Stimulated activated CD8-positive, alpha-beta memory T cell treated with anti-CD3 and anti-CD28 coated beads, Interleukin-4, amount 100 ng/mL, for 24 hours (primary cell): ENCODE measurements around the gene ERP29.
"Not testable (repeated sequence)": the region's sequence is repeated elsewhere in the genome, so short reads cannot be mapped to it uniquely, and the experiment has no call there.

Source experiments
- DNase-seq: peaks from one replicate; pipeline ENCODE4 v3.0.0-alpha.2; 2020; ENCODE audit warnings: low read depth

Gene ERP29

GRCh38 chr12:112004041-112004440, 9.2 kb upstream of the ERP29 start:
- DNase-seq, result no peak

- no peak for DNase-seq
These were observed 7.5 kb upstream of the ERP29 start for GRCh38 chr12:112005419-112006395.

- no peak for DNase-seq
These were observed 5.3 kb upstream of the ERP29 start for GRCh38 chr12:112007945-112008344.

GRCh38 chr12:112008918-112009317, 4.3 kb upstream of the ERP29 start:
- DNase-seq, result no peak

GRCh38 chr12:112009596-112009995, 3.6 kb upstream of the ERP29 start:
- DNase-seq, result not testable (repeated sequence)

GRCh38 chr12:112010415-112011344, 2.5 kb upstream of the ERP29 start:
- DNase-seq, result no peak

- DNase-seq, result no peak
These were observed 1.5 kb upstream of the ERP29 start for GRCh38 chr12:112011685-112012084.

- DNase-seq, result peak; percentile 48
These were observed 576 bp downstream of the ERP29 start for GRCh38 chr12:112013601-112014402.

GRCh38 chr12:112015938-112016337, 2.7 kb downstream of the ERP29 start:
- no peak for DNase-seq

GRCh38 chr12:112017041-112017440, 3.8 kb downstream of the ERP29 start:
- no peak for DNase-seq

GRCh38 chr12:112018571-112019237, 5.5 kb downstream of the ERP29 start:
- DNase-seq, result no peak

- no peak for DNase-seq
These were observed 7.8 kb downstream of the ERP29 start for GRCh38 chr12:112020947-112021457.

- DNase-seq, result no peak
These were observed 9.2 kb downstream of the ERP29 start for GRCh38 chr12:112022241-112023016.

- no peak for DNase-seq
These were observed 10.7 kb downstream of the ERP29 start for GRCh38 chr12:112023759-112024396.

GRCh38 chr12:112025808-112026375, 12.7 kb downstream of the ERP29 start:
- DNase-seq, result no peak

GRCh38 chr12:112029301-112029700, 16.1 kb downstream of the ERP29 start:
- no peak for DNase-seq

GRCh38 chr12:112031472-112031871, 18.2 kb downstream of the ERP29 start:
- no peak for DNase-seq

GRCh38 chr12:112032292-112032691, 19.1 kb downstream of the ERP29 start:
- no peak for DNase-seq

- no peak for DNase-seq
These were observed 22.1 kb downstream of the ERP29 start for GRCh38 chr12:112035219-112035785.
